Calu3 (cell line): ENCODE measurements around the gene U2AF1. TPM values are rescaled to one million over a fixed set of nuclear protein-coding genes. Genes with fewer than 3 reads are reported as not detected.
"Not testable (repeated sequence)": the region's sequence is repeated elsewhere in the genome, so short reads cannot be mapped to it uniquely, and the experiment has no call there.

ENCODE experiments used
- BruUV-seq: library from RNA; stranded (reverse); fragments of 400-500 nt; replicated peaks from 2 replicates; lab custom pipeline; 2021; lab: Mats Ljungman, UMichigan
- CTCF ChIA-PET: fragments of 300-600 bp; sonication (Branson Sonifier 250); formaldehyde crosslinking; loops from one replicate; lab custom pipeline; 2022; ENCODE audit warnings: antibody characterized with exemption; lab: Charles Lee
- DNase-seq: peaks from one replicate; pipeline ENCODE4 v3.0.0; 2022
- H3K27ac Mint-ChIP-seq: one replicate; pipeline ENCODE4 v1.8.0; 2022; ENCODE audit warnings: mixed read lengths; ENCODE audit not compliant: unreplicated experiment
- H3K27me3 Mint-ChIP-seq: one replicate; pipeline ENCODE4 v1.8.0; 2022; ENCODE audit warnings: mixed read lengths; ENCODE audit not compliant: unreplicated experiment
- H3K36me3 Mint-ChIP-seq: one replicate; pipeline ENCODE4 v1.8.0; 2022; ENCODE audit warnings: mild to moderate bottlenecking, moderate library complexity, mixed read lengths; ENCODE audit not compliant: insufficient read depth, unreplicated experiment
- H3K4me1 Mint-ChIP-seq: one replicate; pipeline ENCODE4 v1.8.0; 2022; ENCODE audit warnings: mild to moderate bottlenecking, low read depth, mixed read lengths; ENCODE audit not compliant: unreplicated experiment
- H3K4me3 Mint-ChIP-seq: one replicate; pipeline ENCODE4 v1.8.0; 2022; ENCODE audit warnings: mild to moderate bottlenecking, low read depth, moderate library complexity, mixed read lengths; ENCODE audit not compliant: unreplicated experiment
- H3K9me3 Mint-ChIP-seq: one replicate; pipeline ENCODE4 v1.8.0; 2022; ENCODE audit warnings: low read depth, mixed read lengths; ENCODE audit not compliant: unreplicated experiment
- intact Hi-C: fragments of 100-400 bp; cut with micrococcal nuclease; formaldehyde crosslinking; loops from one replicate; pipeline ENCODE4 v1.10.0; 2022; ENCODE audit not compliant: unreplicated experiment
- total RNA-seq: library from RNA; stranded (reverse); gene quantifications from 2 replicates; pipeline ENCODE4 v1.2.3, GENCODE V29; 2022

U2AF1 gene
- total RNA-seq, 1 experiment from 2014 or later: 22.9 TPM

DNA sequence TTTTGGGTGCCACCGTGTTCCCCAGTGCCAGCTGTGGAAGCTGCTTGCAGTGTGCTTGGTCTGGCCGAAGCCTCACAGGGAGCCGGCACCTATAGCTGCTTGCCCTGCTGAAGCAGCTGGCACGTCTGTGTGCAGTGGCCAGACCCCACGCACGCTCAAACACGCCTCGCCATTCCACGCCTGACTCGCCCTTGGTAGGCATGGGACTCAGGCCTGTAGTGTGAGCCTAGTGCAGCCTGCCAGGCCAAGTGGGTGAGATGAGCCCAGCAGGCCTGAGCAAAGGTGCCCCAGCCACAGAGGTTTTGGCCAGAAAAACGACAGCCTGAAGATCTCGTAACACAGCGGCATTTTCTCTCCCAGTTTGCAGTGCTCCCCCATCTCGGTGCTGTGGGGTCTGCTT lies 64.1 kb downstream of the U2AF1 start:
- intact Hi-C loops, BruUV-seq, H3K27me3 Mint-ChIP-seq, H3K9me3 Mint-ChIP-seq, H3K4me1 Mint-ChIP-seq, H3K27ac Mint-ChIP-seq, CTCF ChIA-PET, DNase-seq, H3K36me3 Mint-ChIP-seq, H3K4me3 Mint-ChIP-seq: not testable (repeated sequence)

Other genes starting within 250 kb of the U2AF1 start
- gene WDR4, start 228.0 kb downstream of the U2AF1 start, total RNA-seq: 29.9 and 32.0 TPM in 2 replicates
- gene NDUFV3, start 214.3 kb downstream of the U2AF1 start, total RNA-seq: 29.8 and 31.1 TPM in 2 replicates
- not detected in 2 replicates for gene ERVH48-1, start 181.9 kb downstream of the U2AF1 start, total RNA-seq
- 8.0 and 10.1 TPM in 2 replicates for gene PKNOX1, start 133.0 kb downstream of the U2AF1 start, total RNA-seq
- 109 and 124 TPM in 2 replicates for gene CBS, start 31.7 kb downstream of the U2AF1 start, total RNA-seq
- gene CRYAA, start 61.4 kb upstream of the U2AF1 start, total RNA-seq: not detected in 2 replicates